Epithelial cell of prostate (primary cell): ENCODE data around the gene NOC4L.
"Not testable (repeated sequence)": the region's sequence is repeated elsewhere in the genome, so short reads cannot be mapped to it uniquely, and the experiment has no call there.

Experiments used
- DNase-seq: peaks from one replicate; pipeline ENCODE4 v3.0.0-alpha.2; 2011; ENCODE audit warnings: low read depth, low spot score
- H3K27ac ChIP-seq: fragments of 450-650 bp; 2 replicates; pipeline ENCODE4 v1.5.1; 2017; ENCODE audit warnings: mild to moderate bottlenecking

NOC4L gene

GRCh38 chr12:132121283-132121682 lies 23.0 kb upstream of the NOC4L start:
- DNase-seq, result no peak
- no peak overlapping the region for H3K27ac ChIP-seq

DNA sequence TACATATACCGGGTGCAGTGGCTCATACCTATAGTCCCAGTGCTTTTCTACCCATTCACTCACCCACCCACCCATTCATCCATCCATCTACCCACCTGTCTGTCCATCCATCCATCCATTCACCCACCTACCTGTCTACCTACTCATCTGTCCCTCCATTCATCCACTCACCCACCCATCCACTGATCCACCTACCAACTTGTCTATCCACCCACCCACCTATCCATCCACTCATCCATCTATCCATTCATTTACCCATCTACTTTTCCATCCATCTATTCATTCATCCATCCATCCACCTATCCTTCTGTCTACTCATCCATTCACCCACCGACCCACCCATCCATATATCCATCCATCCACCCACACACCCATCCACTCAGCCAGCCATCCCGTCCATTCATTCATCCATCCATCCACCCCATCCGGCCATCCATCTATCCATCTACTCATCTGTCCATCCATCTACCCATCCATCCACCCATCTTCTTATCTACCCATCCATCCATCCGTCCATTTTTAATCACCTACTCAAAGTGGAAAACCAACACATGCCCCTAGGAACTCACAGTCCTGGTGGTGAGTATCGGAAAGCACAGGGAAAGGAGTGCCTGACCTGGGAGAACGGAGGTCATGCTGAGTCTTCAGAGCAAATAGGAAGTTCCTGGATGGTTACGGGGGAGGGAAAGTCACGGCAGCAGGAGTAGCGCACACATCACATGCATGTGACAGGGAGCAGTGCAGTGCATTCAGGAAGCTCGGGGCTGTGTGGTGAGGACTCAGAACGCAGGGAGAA lies 20.1 kb upstream of the NOC4L start:
- no peak for DNase-seq
- no peak overlapping the region for H3K27ac ChIP-seq

DNA sequence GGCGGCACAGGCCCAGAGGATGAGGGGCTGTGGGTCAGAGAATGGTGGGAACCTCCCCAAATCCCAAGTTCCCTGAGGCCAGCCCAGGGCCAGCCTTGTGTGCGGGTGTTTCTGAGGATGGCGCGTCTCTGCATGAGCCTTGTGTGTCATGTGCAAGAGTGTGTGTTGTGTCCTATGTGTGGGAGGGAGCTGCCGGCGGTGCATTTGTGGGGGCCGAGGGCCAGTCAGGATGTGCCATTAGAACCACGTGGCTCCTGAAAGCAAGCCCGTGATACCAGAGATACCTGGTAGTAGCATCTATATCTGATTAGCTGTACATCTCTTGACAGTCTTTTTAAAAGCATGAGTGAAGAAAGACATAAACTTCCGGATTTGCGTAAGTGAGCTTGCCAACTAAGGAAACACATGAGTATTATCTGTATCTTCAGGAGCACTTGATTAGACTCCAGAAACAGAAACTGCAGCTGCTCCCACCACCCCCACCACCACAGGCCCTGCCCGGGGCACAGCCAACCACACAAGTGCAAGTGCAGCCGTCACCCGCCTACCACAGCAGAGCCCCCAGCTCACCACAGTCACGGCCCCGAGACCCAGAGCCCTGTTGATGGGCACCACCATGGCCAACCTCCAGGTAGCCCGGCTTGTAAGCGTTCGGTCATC lies 19.4 kb upstream of the NOC4L start:
- no peak for DNase-seq
- H3K27ac ChIP-seq, result no peak overlapping the region

GRCh38 chr12:132125736-132126135 lies 18.5 kb upstream of the NOC4L start:
- no peak overlapping the region for H3K27ac ChIP-seq
- DNase-seq, result no peak

DNA sequence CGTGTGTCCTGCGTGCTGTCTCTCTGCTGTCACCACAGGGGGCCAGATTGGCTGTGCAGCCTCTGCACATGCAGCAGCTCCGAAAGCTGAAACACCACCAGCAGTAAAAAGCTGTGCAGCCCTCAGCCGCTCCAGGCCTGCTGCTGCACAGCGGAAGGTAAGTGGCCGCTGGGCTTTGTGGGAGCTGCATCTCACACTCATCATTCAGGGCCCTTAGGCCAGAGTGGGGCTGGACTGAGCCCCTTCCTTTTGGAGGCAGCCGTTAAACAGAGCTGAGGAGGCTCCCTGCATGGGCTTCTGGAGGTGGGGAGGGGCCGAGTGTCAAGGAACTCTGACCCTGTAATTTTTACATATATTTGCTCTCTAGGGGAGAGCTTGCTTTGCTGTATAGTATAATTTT lies 17.2 kb upstream of the NOC4L start:
- no peak for DNase-seq

DNA sequence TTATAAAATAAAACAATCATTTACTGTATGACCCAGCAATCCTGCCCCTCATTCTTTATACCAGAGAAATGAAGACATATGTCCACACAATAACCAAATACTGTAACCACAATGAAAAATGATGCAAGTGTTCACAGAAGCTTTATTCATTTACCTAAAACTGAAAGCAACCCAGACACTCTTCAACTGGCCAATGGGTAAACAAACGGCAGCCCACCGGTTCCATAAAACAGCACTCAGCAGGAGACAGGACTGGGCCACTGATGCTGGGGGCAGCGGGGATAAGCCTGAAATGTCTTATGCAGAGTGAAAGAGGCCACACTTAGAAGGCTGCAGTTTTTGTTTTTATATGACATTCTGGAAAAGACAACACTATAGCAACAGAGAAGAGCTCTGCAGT lies 15.2 kb upstream of the NOC4L start:
- no peak overlapping the region for H3K27ac ChIP-seq

More for the DNA sequence above, 17.2 kb upstream of the NOC4L start:
- no peak overlapping the region for H3K27ac ChIP-seq

GRCh38 chr12:132130690-132131089 lies 13.6 kb upstream of the NOC4L start:
- no peak overlapping the region for H3K27ac ChIP-seq
- no peak for DNase-seq

More for the DNA sequence above, 15.2 kb upstream of the NOC4L start:
- no peak for DNase-seq

DNA sequence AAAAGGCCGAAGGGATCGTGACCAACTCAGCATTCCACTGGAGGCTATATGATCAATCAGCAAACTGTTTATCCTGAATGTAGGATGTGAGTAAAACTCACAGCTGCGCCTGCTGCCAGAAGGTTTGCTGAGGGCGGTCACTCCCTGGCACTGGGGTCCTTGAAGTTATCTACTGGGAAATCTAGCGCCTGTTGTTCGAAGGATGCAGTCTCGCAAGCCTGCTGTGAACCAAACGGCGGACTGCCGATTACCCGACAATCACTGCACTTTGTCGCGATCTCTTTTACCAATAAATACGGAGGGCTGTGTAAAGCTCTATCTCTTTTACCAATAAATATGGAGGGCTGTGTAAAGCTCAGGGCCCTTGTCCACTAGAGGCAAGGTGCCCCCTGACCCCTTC lies 13.0 kb upstream of the NOC4L start:
- H3K27ac ChIP-seq, result no peak overlapping the region
- DNase-seq, result no peak

DNA sequence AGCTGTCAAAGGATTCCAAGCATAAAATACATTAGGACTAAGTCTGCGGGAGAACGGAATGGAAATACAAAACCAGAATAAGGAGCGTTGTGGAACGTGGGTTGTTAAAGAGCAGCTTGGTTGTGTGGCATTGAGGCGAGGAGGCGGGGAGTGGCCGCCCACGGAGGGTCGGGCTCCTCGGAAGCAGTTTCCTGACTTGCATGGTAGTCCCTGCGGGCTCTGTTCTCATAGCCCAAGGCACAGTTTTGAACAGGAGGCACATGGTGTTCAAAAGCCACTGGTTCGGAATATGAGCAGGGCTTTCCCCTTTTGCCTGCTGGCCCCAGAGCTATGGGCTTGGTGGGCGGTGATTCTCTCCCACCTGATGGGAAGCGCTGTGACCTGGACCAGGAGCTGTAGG lies 12.3 kb upstream of the NOC4L start:
- DNase-seq, result no peak
- H3K27ac ChIP-seq, result no peak overlapping the region

DNA sequence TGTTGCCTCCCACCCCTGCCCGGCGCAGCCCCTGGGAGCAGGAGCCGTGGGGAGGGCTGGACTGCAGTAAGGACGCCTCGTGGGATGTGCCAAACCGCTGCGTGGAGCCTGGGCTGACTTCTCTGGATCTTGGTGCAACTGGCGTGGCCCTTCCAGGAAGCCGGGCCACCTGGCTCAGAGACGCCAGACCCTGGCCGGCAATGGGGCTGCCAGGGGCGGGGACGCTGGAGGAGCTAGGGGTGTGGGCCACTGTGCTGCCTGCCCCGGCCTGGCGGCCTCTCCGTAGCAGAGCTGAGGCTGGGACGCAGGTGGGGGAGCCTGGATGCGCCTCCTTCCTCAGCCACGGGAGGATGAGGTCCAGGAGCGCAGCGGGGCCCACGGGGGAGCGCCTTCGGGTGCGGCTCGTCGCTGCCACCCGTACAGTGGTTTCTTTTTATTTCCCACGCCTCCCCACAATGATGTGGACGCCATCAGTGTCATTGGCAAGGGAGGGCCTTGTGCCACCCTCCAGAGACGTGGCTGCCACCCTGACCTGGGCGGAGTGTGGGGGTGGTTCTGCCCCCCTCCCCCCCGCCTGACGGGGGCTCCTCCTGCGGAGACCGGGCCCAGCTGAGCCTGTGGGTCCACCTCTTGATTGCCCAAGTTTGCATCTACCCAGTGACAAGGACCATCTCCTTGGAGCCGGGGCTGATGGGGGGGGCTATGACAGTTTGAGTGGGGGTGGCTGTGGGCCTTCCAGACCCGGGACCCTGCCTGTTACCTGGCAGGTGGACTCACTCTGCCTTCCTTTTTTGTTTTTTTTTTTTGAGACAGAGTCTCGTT lies 11.4 kb upstream of the NOC4L start:
- H3K27ac ChIP-seq, result no peak overlapping the region
- no peak for DNase-seq

- DNase-seq, result no peak
Observed at GRCh38 chr12:132133952-132134652, 10.2 kb upstream of the NOC4L start.

DNA sequence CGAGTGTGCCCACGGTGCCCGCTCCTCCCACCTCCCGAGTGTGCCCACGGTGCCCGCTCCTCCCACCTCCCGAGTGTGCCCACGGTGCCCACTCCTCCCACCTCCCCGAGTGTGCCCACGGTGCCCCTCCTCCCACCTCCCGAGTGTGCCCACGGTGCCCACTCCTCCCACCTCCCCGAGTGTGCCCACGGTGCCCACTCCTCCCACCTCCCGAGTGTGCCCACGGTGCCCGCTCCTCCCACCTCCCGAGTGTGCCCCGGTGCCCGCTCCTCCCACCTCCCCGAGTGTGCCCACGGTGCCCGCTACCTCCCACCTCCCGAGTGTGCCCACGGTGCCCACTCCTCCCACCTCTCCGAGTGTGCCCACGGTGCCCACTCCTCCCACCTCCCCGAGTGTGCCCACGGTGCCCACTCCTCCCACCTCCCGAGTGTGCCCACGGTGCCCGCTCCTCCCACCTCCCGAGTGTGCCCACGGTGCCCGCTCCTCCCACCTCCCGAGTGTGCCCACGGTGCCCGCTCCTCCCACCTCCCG lies 9.5 kb upstream of the NOC4L start:
- not testable (repeated sequence) for H3K27ac ChIP-seq, DNase-seq

More at GRCh38 chr12:132133952-132134652, 10.2 kb upstream of the NOC4L start:
- no peak overlapping the region for H3K27ac ChIP-seq

GRCh38 chr12:132136226-132136625 lies 8.0 kb upstream of the NOC4L start:
- not testable (repeated sequence) for H3K27ac ChIP-seq

DNA sequence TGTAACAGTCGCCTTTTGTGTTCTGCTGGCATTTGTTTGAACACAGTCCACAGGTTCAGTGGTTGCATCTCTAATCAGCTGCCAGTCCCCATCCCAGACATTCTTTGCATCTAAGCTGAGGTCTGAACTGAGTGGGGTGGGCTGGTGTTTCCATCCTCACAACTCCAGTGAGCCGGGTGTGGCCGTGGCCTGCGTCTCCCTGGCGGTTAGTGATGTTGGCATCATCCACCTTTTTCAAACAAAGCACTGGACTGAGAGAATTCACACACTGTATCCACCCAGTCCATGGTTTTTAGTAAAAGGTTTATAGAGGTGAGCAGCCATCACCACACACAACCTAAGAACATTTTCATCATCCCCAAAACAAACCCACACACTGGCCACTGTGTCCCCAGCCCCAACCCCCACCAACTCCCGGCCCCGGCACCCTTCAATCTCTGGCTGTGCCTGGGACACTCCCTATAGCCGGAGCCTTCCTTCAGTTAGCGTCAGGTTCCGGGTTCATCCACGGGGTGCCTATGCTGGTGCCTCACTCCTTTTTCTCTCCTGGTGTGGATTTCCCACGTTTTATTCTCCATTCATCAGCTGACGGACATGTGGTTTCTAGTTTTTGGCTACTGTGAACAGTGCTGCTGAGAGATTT lies 6.7 kb upstream of the NOC4L start:
- no peak for DNase-seq
- H3K27ac ChIP-seq, result no peak overlapping the region

More at GRCh38 chr12:132136226-132136625, 8.0 kb upstream of the NOC4L start:
- DNase-seq, result not testable (repeated sequence)

GRCh38 chr12:132138941-132139871 lies 5.1 kb upstream of the NOC4L start:
- H3K27ac ChIP-seq, result no peak overlapping the region
- no peak for DNase-seq

- no peak for DNase-seq
- H3K27ac ChIP-seq, result no peak overlapping the region
Observed at GRCh38 chr12:132139912-132140311, 4.3 kb upstream of the NOC4L start.

- no peak for DNase-seq
Observed at GRCh38 chr12:132140501-132140900, 3.8 kb upstream of the NOC4L start.

More at GRCh38 chr12:132140501-132140900, 3.8 kb upstream of the NOC4L start:
- no peak overlapping the region for H3K27ac ChIP-seq
